Kidney (tissue), 14 donors: Measurements from ENCODE around the gene TMEM161A. TPM values are rescaled to one million over a fixed set of nuclear protein-coding genes. Genes with fewer than 3 reads are reported as not detected.
A peak's percentile ranks its signal among the peaks of the same experiment; 100 is the strongest.
"Not testable (repeated sequence)": the region's sequence is repeated elsewhere in the genome, so short reads cannot be mapped to it uniquely, and the experiment has no call there.

Experiments
- DNase-seq, 5 donors: peaks; one replicate each; pipeline ENCODE4 v3.0.0-alpha.2; 2013 to 2020
- FAIRE-seq: peaks from 2 replicates; lab custom pipeline; 2012; peaks lifted over from hg19 to GRCh38; lab: Jason Lieb, UNC
- H3K27ac ChIP-seq, 2 donors: one replicate each; pipeline ENCODE4 v1.7.0; 2013; ENCODE audit warnings: low read depth in 2 of 2, low read length in 2 of 2, inconsistent platforms in 1 of 2
- H3K27me3 ChIP-seq: one replicate; pipeline ENCODE4 v1.7.1; 2013; ENCODE audit warnings: low read length, inconsistent platforms; ENCODE audit not compliant: control insufficient read depth, insufficient read depth
- H3K36me3 ChIP-seq, 3 donors: one replicate each; pipeline versions ENCODE4 v1.7.0 to v1.7.1; 2013; ENCODE audit warnings: low read length in 3 of 3, control low read depth in 1 of 3, inconsistent platforms in 1 of 3; ENCODE audit not compliant: insufficient read depth in 3 of 3, control insufficient read depth in 2 of 3
- H3K4me1 ChIP-seq, 3 donors: one replicate each; pipeline versions ENCODE4 v1.7.0 to v1.7.1; 2013; ENCODE audit warnings: low read length in 3 of 3, inconsistent platforms in 1 of 3, low read depth in 1 of 3; ENCODE audit not compliant: control insufficient read depth in 2 of 3, insufficient read depth in 2 of 3
- H3K4me3 ChIP-seq, 3 donors: one replicate each; pipeline versions ENCODE4 v1.7.0 to v1.8.1; 2013; ENCODE audit warnings: low read length in 3 of 3, control low read depth in 1 of 3, inconsistent platforms in 1 of 3
- H3K9ac ChIP-seq, 3 donors: one replicate each; pipeline versions ENCODE4 v1.7.0 to v1.7.1; 2013; ENCODE audit warnings: low read length in 3 of 3, control low read depth in 1 of 3, inconsistent platforms in 1 of 3
- H3K9me3 ChIP-seq, 3 donors: one replicate each; pipeline versions ENCODE4 v1.7.0 to v1.7.1; 2013; ENCODE audit warnings: low read length in 3 of 3, control low read depth in 1 of 3, inconsistent platforms in 1 of 3; ENCODE audit not compliant: control insufficient read depth in 2 of 3, insufficient read depth in 1 of 3
- CTCF ChIP-seq: IDR thresholded peaks from 3 replicates; pipeline ENCODE4 v1.5.1; 2012; ENCODE audit warnings: mild to moderate bottlenecking, moderate library complexity, borderline replicate concordance; ENCODE audit not compliant: insufficient read depth; ENCODE audit errors: extremely low read depth
- intact Hi-C: fragments of 100-400 bp; cut with DNase I; formaldehyde crosslinking; loops from one replicate; pipeline ENCODE4 v1.11.1; 2022
- polyA plus RNA-seq: library from polyadenylated mRNA; stranded (reverse); fragments of 350-450 nt; fragmentation: Illumina TruSeq; extraction: RNeasy Lipid Tissue Mini Kit (QIAGEN cat#74804); gene quantifications from one replicate; pipeline ENCODE4 v1.2.3, GENCODE V29; 2014; ENCODE audit warnings: low read depth, low replicate concordance; ENCODE audit not compliant: insufficient read depth
- total RNA-seq: library from RNA; stranded (reverse); fragmentation: NEBNext Ultra II Directional; extraction: Animal tissue kit (Norgen Biotek cat#: 25700); gene quantifications from one replicate; pipeline ENCODE4 v1.2.1, GENCODE V29; 2021
- donor health status: control.
- donor health status: control.
- donor health status: control.
- donor health status: control.
- donor health status: control.
- donor health status: DM: yes; HTN: yes; CAD: no.
- donor health status: Normal renal cell carcinoma (clear cell type).

TMEM161A gene
- total and polyA plus RNA-seq, 2 donors from 2014 or later, result 23.9 to 37.1 TPM

GRCh38 chr19:19109601-19110000 is 28.7 kb downstream of the TMEM161A start:
- H3K4me3 ChIP-seq, result no peak overlapping the region
- TF ChIP-seq CTCF, result no peak
- H3K9me3 ChIP-seq, result no peaks in the 10 kb centered on the region
- peaks cover 0 to 4% (median 0%) of the 10 kb centered on the region in 3 donors for H3K36me3 ChIP-seq
- intact Hi-C loops, result no loop called here
- FAIRE-seq (no peak), DNase-seq (no peak)
- no peak overlapping the region for H3K27ac ChIP-seq
- H3K4me1 ChIP-seq, result peaks cover 0 to 4% (median 3%) of the 10 kb centered on the region in 3 donors
- H3K9ac ChIP-seq, result no peak overlapping the region
- H3K27me3 ChIP-seq, result no peaks in the 10 kb centered on the region

GRCh38 chr19:19107654-19108053 is 30.6 kb downstream of the TMEM161A start:
- Histone ChIP-seq H3K4me3 (no peak overlapping the region), H3K9ac (no peak overlapping the region), H3K27me3 (no peaks in the 10 kb centered on the region), H3K4me1 (peaks cover 0 to 4% (median 3%) of the 10 kb centered on the region in 3 donors), H3K9me3 (no peaks in the 10 kb centered on the region), H3K27ac (no peak overlapping the region), H3K36me3 (peaks cover 0 to 4% (median 0%) of the 10 kb centered on the region in 3 donors)
- intact Hi-C loops, result no loop called here
- TF ChIP-seq CTCF, result no peak
- FAIRE-seq (no peak), DNase-seq (no peak)

GRCh38 chr19:19106938-19107337 is 31.3 kb downstream of the TMEM161A start:
- H3K9me3 ChIP-seq, FAIRE-seq, H3K4me1 ChIP-seq, H3K27me3 ChIP-seq, H3K9ac ChIP-seq, H3K4me3 ChIP-seq, H3K27ac ChIP-seq, intact Hi-C loops, H3K36me3 ChIP-seq, DNase-seq: not testable (repeated sequence)

- DNase-seq (peak in 2 of 5 donors; percentile 78 to 89), FAIRE-seq (no peak)
- no peak for TF ChIP-seq CTCF
- Histone ChIP-seq H3K36me3 (peaks cover 0 to 8% (median 0%) of the 10 kb centered on the region in 3 donors), H3K27me3 (no peaks in the 10 kb centered on the region), H3K9ac (peak overlapping the region in 2 of 3 donors; percentile 15 to 34), H3K4me3 (peak overlapping the region; percentile 51 to 57 (median 55)), H3K9me3 (no peaks in the 10 kb centered on the region), H3K4me1 (peaks cover 0 to 5% (median 4%) of the 10 kb centered on the region in 3 donors), H3K27ac (peak overlapping the region; percentile 53 to 80)
- intact Hi-C loops, result no loop called here
These were observed 32.2 kb downstream of the TMEM161A start for GRCh38 chr19:19106056-19106551.
